ENCODE results near the gene LGR6. TPM values are rescaled to one million over a fixed set of nuclear protein-coding genes. Genes with fewer than 3 reads are reported as not detected.

Gene LGR6
- total RNA-seq, 1 experiment from 2014 or later = 0.08 TPM

DNA sequence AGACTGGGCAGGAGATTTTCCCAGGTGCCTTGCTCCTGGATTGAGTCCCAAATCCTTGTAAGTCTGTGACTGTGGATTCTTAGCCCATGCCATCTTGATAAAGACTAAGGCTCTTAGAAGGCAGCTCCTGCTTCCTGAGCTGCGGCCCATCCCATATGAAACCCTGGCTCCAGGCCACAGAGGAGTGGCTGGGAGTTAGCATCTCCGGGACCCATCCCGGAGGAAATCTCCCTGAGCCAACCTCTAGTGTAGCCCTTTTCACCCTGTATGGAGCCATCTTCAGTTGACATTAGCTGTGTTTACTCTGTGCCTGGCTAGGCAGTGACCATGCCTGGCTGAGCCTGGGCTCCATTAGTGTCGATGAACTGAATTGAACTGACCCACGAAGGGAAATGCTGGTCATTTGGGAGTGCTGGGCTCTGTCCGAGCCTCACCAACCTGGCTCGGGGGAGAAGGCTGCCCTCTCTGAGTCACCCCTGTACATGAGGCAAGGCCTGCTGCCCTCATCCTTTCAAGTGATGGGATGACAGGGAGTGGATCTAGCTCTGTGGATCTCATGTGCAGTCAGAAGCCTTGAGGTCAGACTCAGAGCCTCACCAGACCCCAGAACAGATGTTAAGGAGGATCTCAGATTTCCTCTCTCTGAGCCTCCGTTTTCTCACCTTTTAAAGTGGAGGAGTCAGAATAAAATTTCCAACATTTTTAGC lies 37.5 kb downstream of the LGR6 start:
- H3K4me1 ChIP-seq (ENCODE audit: control insufficient read depth, insufficient read depth, low read length) = peaks cover 11% of the 10 kb centered on the region
- in situ Hi-C loops (cut with HindIII; ENCODE audit: low pct_unique_long_range_greater_than_20kb, low sequenced_read_pairs) = no loop called here
- TF ChIP-seq SIN3A (IDR thresholded peaks at IDR 0.05; ENCODE audit: borderline replicate concordance, insufficient read depth, low read depth, low read length) (no peak), TCF7L2 (IDR thresholded peaks at IDR 0.05; ENCODE audit: low read depth, low read length) (no peak), POLR2AphosphoS5 (IDR thresholded peaks at IDR 0.05; ENCODE audit: low read depth, low read length) (no peak)
- TF ChIP-seq, protein P1, sequence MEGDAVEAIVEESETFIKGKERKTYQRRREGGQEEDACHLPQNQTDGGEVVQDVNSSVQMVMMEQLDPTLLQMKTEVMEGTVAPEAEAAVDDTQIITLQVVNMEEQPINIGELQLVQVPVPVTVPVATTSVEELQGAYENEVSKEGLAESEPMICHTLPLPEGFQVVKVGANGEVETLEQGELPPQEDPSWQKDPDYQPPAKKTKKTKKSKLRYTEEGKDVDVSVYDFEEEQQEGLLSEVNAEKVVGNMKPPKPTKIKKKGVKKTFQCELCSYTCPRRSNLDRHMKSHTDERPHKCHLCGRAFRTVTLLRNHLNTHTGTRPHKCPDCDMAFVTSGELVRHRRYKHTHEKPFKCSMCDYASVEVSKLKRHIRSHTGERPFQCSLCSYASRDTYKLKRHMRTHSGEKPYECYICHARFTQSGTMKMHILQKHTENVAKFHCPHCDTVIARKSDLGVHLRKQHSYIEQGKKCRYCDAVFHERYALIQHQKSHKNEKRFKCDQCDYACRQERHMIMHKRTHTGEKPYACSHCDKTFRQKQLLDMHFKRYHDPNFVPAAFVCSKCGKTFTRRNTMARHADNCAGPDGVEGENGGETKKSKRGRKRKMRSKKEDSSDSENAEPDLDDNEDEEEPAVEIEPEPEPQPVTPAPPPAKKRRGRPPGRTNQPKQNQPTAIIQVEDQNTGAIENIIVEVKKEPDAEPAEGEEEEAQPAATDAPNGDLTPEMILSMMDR (IDR thresholded peaks at IDR 0.05) = no peak
- TF ChIP-seq, protein P2, sequence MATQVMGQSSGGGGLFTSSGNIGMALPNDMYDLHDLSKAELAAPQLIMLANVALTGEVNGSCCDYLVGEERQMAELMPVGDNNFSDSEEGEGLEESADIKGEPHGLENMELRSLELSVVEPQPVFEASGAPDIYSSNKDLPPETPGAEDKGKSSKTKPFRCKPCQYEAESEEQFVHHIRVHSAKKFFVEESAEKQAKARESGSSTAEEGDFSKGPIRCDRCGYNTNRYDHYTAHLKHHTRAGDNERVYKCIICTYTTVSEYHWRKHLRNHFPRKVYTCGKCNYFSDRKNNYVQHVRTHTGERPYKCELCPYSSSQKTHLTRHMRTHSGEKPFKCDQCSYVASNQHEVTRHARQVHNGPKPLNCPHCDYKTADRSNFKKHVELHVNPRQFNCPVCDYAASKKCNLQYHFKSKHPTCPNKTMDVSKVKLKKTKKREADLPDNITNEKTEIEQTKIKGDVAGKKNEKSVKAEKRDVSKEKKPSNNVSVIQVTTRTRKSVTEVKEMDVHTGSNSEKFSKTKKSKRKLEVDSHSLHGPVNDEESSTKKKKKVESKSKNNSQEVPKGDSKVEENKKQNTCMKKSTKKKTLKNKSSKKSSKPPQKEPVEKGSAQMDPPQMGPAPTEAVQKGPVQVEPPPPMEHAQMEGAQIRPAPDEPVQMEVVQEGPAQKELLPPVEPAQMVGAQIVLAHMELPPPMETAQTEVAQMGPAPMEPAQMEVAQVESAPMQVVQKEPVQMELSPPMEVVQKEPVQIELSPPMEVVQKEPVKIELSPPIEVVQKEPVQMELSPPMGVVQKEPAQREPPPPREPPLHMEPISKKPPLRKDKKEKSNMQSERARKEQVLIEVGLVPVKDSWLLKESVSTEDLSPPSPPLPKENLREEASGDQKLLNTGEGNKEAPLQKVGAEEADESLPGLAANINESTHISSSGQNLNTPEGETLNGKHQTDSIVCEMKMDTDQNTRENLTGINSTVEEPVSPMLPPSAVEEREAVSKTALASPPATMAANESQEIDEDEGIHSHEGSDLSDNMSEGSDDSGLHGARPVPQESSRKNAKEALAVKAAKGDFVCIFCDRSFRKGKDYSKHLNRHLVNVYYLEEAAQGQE (IDR thresholded peaks at IDR 0.05; ENCODE audit: insufficient read depth in 1 of 2, low read depth in 2 of 2, low read length in 1 of 2) = no peak
- no TSS peak for BruUV-seq (replicated peaks)
- H3K27ac ChIP-seq (ENCODE audit: low read length) = no peak overlapping the region
- CTCF ChIA-PET = interaction anchor here (0.6 kb wide), 1 partner anchor 104 kb away, joined by 3 read pairs; no protein-coding TSS in a partner anchor
- POLR2A ChIA-PET = no interaction called here
- no peaks in the 10 kb centered on the region for H3K9me3 ChIP-seq (ENCODE audit: control insufficient read depth, insufficient read depth, low read depth, low read length)
- no peaks in the 10 kb centered on the region for H3K27me3 ChIP-seq (ENCODE audit: control insufficient read depth, insufficient read depth, low read length)
- H3K4me3 ChIP-seq (ENCODE audit: low read depth in 2 of 2, low read length in 2 of 2) = no peak overlapping the region
- ATAC-seq (no peak), DNase-seq (ENCODE audit: low read depth, low spot score) (no peak)
- H3K36me3 ChIP-seq (ENCODE audit: control insufficient read depth, insufficient read depth, low read length) = no peaks in the 10 kb centered on the region
- intact Hi-C loops (cut with micrococcal nuclease; ENCODE audit: unreplicated experiment) = no loop called here

DNA sequence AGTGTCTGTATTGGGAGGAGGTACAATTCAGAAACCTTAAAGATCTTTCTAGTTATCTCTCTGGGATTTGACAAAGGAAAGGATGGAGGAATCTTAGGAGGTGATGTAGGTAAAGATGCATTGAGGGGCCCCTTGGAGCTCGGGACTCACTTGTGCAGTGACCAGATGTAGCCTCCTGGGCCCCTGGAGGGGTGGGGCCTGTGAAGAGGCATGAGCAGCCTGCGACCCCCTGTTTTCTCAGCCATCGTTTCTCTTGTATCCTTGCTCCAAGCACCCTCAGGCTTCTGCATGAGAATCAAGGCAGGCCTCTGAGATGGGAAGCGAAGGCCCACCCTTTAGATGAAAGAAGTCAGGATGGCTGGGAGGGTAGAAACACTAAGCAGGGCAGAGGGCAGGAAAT lies 39.6 kb downstream of the LGR6 start:
- no peak for ATAC-seq
- ChIA-PET POLR2A (no interaction called here), CTCF (no interaction called here)
- TF ChIP-seq TCF7L2 (IDR thresholded peaks at IDR 0.05; ENCODE audit: low read depth, low read length) (no peak), POLR2AphosphoS5 (IDR thresholded peaks at IDR 0.05; ENCODE audit: low read depth, low read length) (no peak), SIN3A (IDR thresholded peaks at IDR 0.05; ENCODE audit: borderline replicate concordance, insufficient read depth, low read depth, low read length) (no peak)
- TF ChIP-seq, protein P2 (IDR thresholded peaks at IDR 0.05; ENCODE audit: insufficient read depth in 1 of 2, low read depth in 2 of 2, low read length in 1 of 2) = no peak
- TF ChIP-seq, protein P1 (IDR thresholded peaks at IDR 0.05) = no peak
- no peak overlapping the region for H3K27ac ChIP-seq (ENCODE audit: low read length)
- no peak for DNase-seq (ENCODE audit: low read depth, low spot score)
- no peaks in the 10 kb centered on the region for H3K27me3 ChIP-seq (ENCODE audit: control insufficient read depth, insufficient read depth, low read length)
- intact Hi-C loops (cut with micrococcal nuclease; ENCODE audit: unreplicated experiment) (no loop called here), in situ Hi-C loops (cut with HindIII; ENCODE audit: low pct_unique_long_range_greater_than_20kb, low sequenced_read_pairs) (no loop called here)
- H3K9me3 ChIP-seq (ENCODE audit: control insufficient read depth, insufficient read depth, low read depth, low read length) = no peaks in the 10 kb centered on the region
- no peak overlapping the region for H3K4me3 ChIP-seq (ENCODE audit: low read depth in 2 of 2, low read length in 2 of 2)
- BruUV-seq (replicated peaks) = no TSS peak
- H3K36me3 ChIP-seq (ENCODE audit: control insufficient read depth, insufficient read depth, low read length) = no peaks in the 10 kb centered on the region
- H3K4me1 ChIP-seq (ENCODE audit: control insufficient read depth, insufficient read depth, low read length) = peaks cover 24% of the 10 kb centered on the region

Data from Panc1 (cell line).